Natural killer cell treated with Interleukin-12 subunit alpha and Interleukin-12 subunit beta and Interleukin-15 and Interleukin-18, amount 100 ng/mL, for 72 hours (primary cell): ENCODE results near the gene CNNM2. TPM values are rescaled to one million over a fixed set of nuclear protein-coding genes. Genes with fewer than 3 reads are reported as not detected.

Experiments used
- ATAC-seq, 2 donors: fragments of 150-1000 bp; cut with Tn5 transposase in 1 of 2; sonication (Bioruptor Pico), chemical (Tn5 transposase) in 1 of 2; 2 replicates each; pipeline ENCODE4 v1.10.0; 2021
- DNase-seq: peaks from one replicate; pipeline ENCODE4 v3.0.0; 2022; ENCODE audit warnings: low spot score
- H3K27ac Mint-ChIP-seq, 2 donors: 1 replicate in 1 of 2; 2 replicates in 1 of 2; pipeline ENCODE4 v1.8.0; 2022; ENCODE audit warnings: mixed read lengths in 2 of 2, mild to moderate bottlenecking in 1 of 2, moderate library complexity in 1 of 2
- H3K27me3 Mint-ChIP-seq, 2 donors: 1 replicate in 1 of 2; 2 replicates in 1 of 2; pipeline ENCODE4 v1.8.0; 2022; ENCODE audit warnings: mixed read lengths in 2 of 2
- H3K36me3 Mint-ChIP-seq: one replicate; pipeline ENCODE4 v1.8.0; 2022; ENCODE audit warnings: mixed read lengths
- H3K4me1 Mint-ChIP-seq, 2 donors: 1 replicate in 1 of 2; 2 replicates in 1 of 2; pipeline ENCODE4 v1.8.0; 2022; ENCODE audit warnings: low read depth in 2 of 2, mixed read lengths in 2 of 2, mild to moderate bottlenecking in 1 of 2
- H3K4me3 Mint-ChIP-seq: one replicate; pipeline ENCODE4 v1.8.0; 2022; ENCODE audit warnings: mixed read lengths
- H3K9me3 Mint-ChIP-seq: 2 replicates; pipeline ENCODE4 v1.8.0; 2022; ENCODE audit warnings: mixed read lengths
- total RNA-seq, 2 donors: library from RNA; stranded (reverse); gene quantifications; one replicate each; pipeline ENCODE4 v1.2.3, GENCODE V29; 2022

Gene CNNM2
- total RNA-seq, 2 donors from 2014 or later = 6.2 to 11.2 TPM

GRCh38 chr10:103109821-103110220 lies 191.7 kb downstream of the CNNM2 start:
- H3K4me3 Mint-ChIP-seq = no peak overlapping the region
- no peaks in the 10 kb centered on the region for H3K36me3 Mint-ChIP-seq
- H3K27ac Mint-ChIP-seq = no peak overlapping the region
- ATAC-seq (no peak), DNase-seq (no peak)
- H3K9me3 Mint-ChIP-seq = no peaks in the 10 kb centered on the region
- no peaks in the 10 kb centered on the region for H3K27me3 Mint-ChIP-seq
- peaks cover 3 to 20% of the 10 kb centered on the region in 2 donors for H3K4me1 Mint-ChIP-seq

GRCh38 chr10:103110407-103110806 lies 192.3 kb downstream of the CNNM2 start:
- H3K36me3 Mint-ChIP-seq = no peaks in the 10 kb centered on the region
- H3K4me1 Mint-ChIP-seq = peaks cover 3 to 20% of the 10 kb centered on the region in 2 donors
- H3K27ac Mint-ChIP-seq = no peak overlapping the region
- DNase-seq (no peak), ATAC-seq (no peak)
- no peaks in the 10 kb centered on the region for H3K27me3 Mint-ChIP-seq
- no peak overlapping the region for H3K4me3 Mint-ChIP-seq
- H3K9me3 Mint-ChIP-seq = no peaks in the 10 kb centered on the region

- H3K9me3 Mint-ChIP-seq = no peaks in the 10 kb centered on the region
- H3K27ac Mint-ChIP-seq = no peak overlapping the region
- no peaks in the 10 kb centered on the region for H3K36me3 Mint-ChIP-seq
- ATAC-seq (no peak), DNase-seq (no peak)
- peaks cover 3 to 20% of the 10 kb centered on the region in 2 donors for H3K4me1 Mint-ChIP-seq
- H3K4me3 Mint-ChIP-seq = no peak overlapping the region
- H3K27me3 Mint-ChIP-seq = no peaks in the 10 kb centered on the region
These were observed 193.2 kb downstream of the CNNM2 start for GRCh38 chr10:103111031-103111917.

- DNase-seq = no peak
These were observed 194.1 kb downstream of the CNNM2 start for GRCh38 chr10:103111918-103112877.

GRCh38 chr10:103114876-103115275 lies 196.8 kb downstream of the CNNM2 start:
- H3K9me3 Mint-ChIP-seq = no peaks in the 10 kb centered on the region

More at GRCh38 chr10:103111918-103112877, 194.1 kb downstream of the CNNM2 start:
- H3K27ac Mint-ChIP-seq = no peak overlapping the region
- ATAC-seq = peak in 1 of 2 donors; percentile 74
- no peaks in the 10 kb centered on the region for H3K27me3 Mint-ChIP-seq
- H3K4me1 Mint-ChIP-seq = peaks cover 3 to 20% of the 10 kb centered on the region in 2 donors
- no peak overlapping the region for H3K4me3 Mint-ChIP-seq
- no peaks in the 10 kb centered on the region for H3K36me3 Mint-ChIP-seq
- H3K9me3 Mint-ChIP-seq = no peaks in the 10 kb centered on the region

GRCh38 chr10:103117247-103117646 lies 199.2 kb downstream of the CNNM2 start:
- H3K36me3 Mint-ChIP-seq = no peaks in the 10 kb centered on the region
- no peaks in the 10 kb centered on the region for H3K9me3 Mint-ChIP-seq
- ATAC-seq (no peak), DNase-seq (no peak)
- H3K27ac Mint-ChIP-seq = no peak overlapping the region
- no peak overlapping the region for H3K4me3 Mint-ChIP-seq
- H3K4me1 Mint-ChIP-seq = peaks cover 5 to 6% of the 10 kb centered on the region in 2 donors
- no peaks in the 10 kb centered on the region for H3K27me3 Mint-ChIP-seq

More at GRCh38 chr10:103114876-103115275, 196.8 kb downstream of the CNNM2 start:
- Mint-ChIP-seq H3K4me1 (peaks cover 6 to 20% of the 10 kb centered on the region in 2 donors), H3K27ac (no peak overlapping the region), H3K36me3 (no peaks in the 10 kb centered on the region), H3K27me3 (no peaks in the 10 kb centered on the region), H3K4me3 (no peak overlapping the region)
- ATAC-seq (no peak), DNase-seq (no peak)

GRCh38 chr10:103120546-103120945 lies 202.5 kb downstream of the CNNM2 start:
- no peak overlapping the region for H3K4me3 Mint-ChIP-seq
- peaks cover 7 to 16% of the 10 kb centered on the region in 2 donors for H3K4me1 Mint-ChIP-seq
- DNase-seq = no peak
- H3K27ac Mint-ChIP-seq = no peak overlapping the region
- no peaks in the 10 kb centered on the region for H3K9me3 Mint-ChIP-seq
- no peaks in the 10 kb centered on the region for H3K27me3 Mint-ChIP-seq
- H3K36me3 Mint-ChIP-seq = no peaks in the 10 kb centered on the region
- no peak for ATAC-seq

- no peaks in the 10 kb centered on the region for H3K9me3 Mint-ChIP-seq
- H3K4me3 Mint-ChIP-seq = no peak overlapping the region
- H3K27me3 Mint-ChIP-seq = no peaks in the 10 kb centered on the region
- no peaks in the 10 kb centered on the region for H3K36me3 Mint-ChIP-seq
- no peak for ATAC-seq
- DNase-seq = no peak
- H3K4me1 Mint-ChIP-seq = peaks cover 13 to 23% of the 10 kb centered on the region in 2 donors
- H3K27ac Mint-ChIP-seq = no peak overlapping the region
These were observed 203.1 kb downstream of the CNNM2 start for GRCh38 chr10:103120977-103121735.

- H3K27me3 Mint-ChIP-seq = no peaks in the 10 kb centered on the region
- H3K36me3 Mint-ChIP-seq = no peaks in the 10 kb centered on the region
- no peak overlapping the region for H3K4me3 Mint-ChIP-seq
- no peak for ATAC-seq
- H3K27ac Mint-ChIP-seq = no peak overlapping the region
- peaks cover 14 to 25% of the 10 kb centered on the region in 2 donors for H3K4me1 Mint-ChIP-seq
- no peak for DNase-seq
- no peaks in the 10 kb centered on the region for H3K9me3 Mint-ChIP-seq
These were observed 205.4 kb downstream of the CNNM2 start for GRCh38 chr10:103123282-103124024.

GRCh38 chr10:103124420-103125096 lies 206.5 kb downstream of the CNNM2 start:
- no peak for ATAC-seq
- no peaks in the 10 kb centered on the region for H3K27me3 Mint-ChIP-seq
- DNase-seq = no peak
- no peaks in the 10 kb centered on the region for H3K9me3 Mint-ChIP-seq
- no peaks in the 10 kb centered on the region for H3K36me3 Mint-ChIP-seq
- H3K27ac Mint-ChIP-seq = no peak overlapping the region
- H3K4me1 Mint-ChIP-seq = peaks cover 14 to 25% of the 10 kb centered on the region in 2 donors
- no peak overlapping the region for H3K4me3 Mint-ChIP-seq

- H3K4me3 Mint-ChIP-seq = peak overlapping the region; percentile 30
- H3K9me3 Mint-ChIP-seq = no peaks in the 10 kb centered on the region
- peak in 1 of 2 donors; percentile 68 for ATAC-seq
- H3K27me3 Mint-ChIP-seq = no peaks in the 10 kb centered on the region
- DNase-seq = no peak
- peak overlapping the region in 1 of 2 donors; percentile 24 for H3K27ac Mint-ChIP-seq
- no peaks in the 10 kb centered on the region for H3K36me3 Mint-ChIP-seq
- peaks cover 14 to 26% of the 10 kb centered on the region in 2 donors for H3K4me1 Mint-ChIP-seq
These were observed 207.5 kb downstream of the CNNM2 start for GRCh38 chr10:103125323-103126267.
